ENCODE measurements around the gene LRRN2. TPM values are rescaled to one million over a fixed set of nuclear protein-coding genes. Genes with fewer than 3 reads are reported as not detected.

The LRRN2 gene
- total RNA-seq, 1 experiment from 2014 or later, result 2.0 TPM

GRCh38 chr1:204641455-204641854 lies 44.1 kb downstream of the LRRN2 start:
- Histone ChIP-seq H3K27ac (ENCODE audit: low read length) (no peak overlapping the region), H3K4me3 (ENCODE audit: low read depth in 2 of 2, low read length in 2 of 2) (no peak overlapping the region), H3K9me3 (ENCODE audit: control insufficient read depth, insufficient read depth, low read depth, low read length) (no peaks in the 10 kb centered on the region), H3K4me1 (ENCODE audit: control insufficient read depth, insufficient read depth, low read length) (no peaks in the 10 kb centered on the region), H3K36me3 (ENCODE audit: control insufficient read depth, insufficient read depth, low read length) (no peaks in the 10 kb centered on the region), H3K27me3 (ENCODE audit: control insufficient read depth, insufficient read depth, low read length) (no peaks in the 10 kb centered on the region)
- ChIA-PET CTCF (no interaction called here), POLR2A (interaction anchor here (0.5 kb wide), 1 partner anchor 114 kb away, joined by 5 read pairs; no protein-coding TSS in a partner anchor)
- intact Hi-C loops (cut with micrococcal nuclease; ENCODE audit: unreplicated experiment) (no loop called here), in situ Hi-C loops (cut with HindIII; ENCODE audit: low pct_unique_long_range_greater_than_20kb, low sequenced_read_pairs) (no loop called here)
- no peak for DNase-seq (ENCODE audit: low read depth, low spot score)
- no TSS peak for BruUV-seq (replicated peaks)
- no peak for ATAC-seq
- TF ChIP-seq TCF7L2 (IDR thresholded peaks at IDR 0.05; ENCODE audit: low read depth, low read length) (no peak), CTCF (IDR thresholded peaks at IDR 0.05) (no peak), REST (IDR thresholded peaks at IDR 0.05; ENCODE audit: insufficient read depth in 1 of 2, low read depth in 2 of 2, low read length in 1 of 2) (no peak), SIN3A (IDR thresholded peaks at IDR 0.05; ENCODE audit: borderline replicate concordance, insufficient read depth, low read depth, low read length) (no peak), POLR2AphosphoS5 (IDR thresholded peaks at IDR 0.05; ENCODE audit: low read depth, low read length) (no peak)

- no peak overlapping the region for H3K4me3 ChIP-seq (ENCODE audit: low read depth in 2 of 2, low read length in 2 of 2)
- in situ Hi-C loops (cut with HindIII; ENCODE audit: low pct_unique_long_range_greater_than_20kb, low sequenced_read_pairs), result no loop called here
- ChIA-PET CTCF (no interaction called here), POLR2A (no interaction called here)
- no peak overlapping the region for H3K27ac ChIP-seq (ENCODE audit: low read length)
- no peaks in the 10 kb centered on the region for H3K9me3 ChIP-seq (ENCODE audit: control insufficient read depth, insufficient read depth, low read depth, low read length)
- TF ChIP-seq SIN3A (IDR thresholded peaks at IDR 0.05; ENCODE audit: borderline replicate concordance, insufficient read depth, low read depth, low read length), result no peak
- no peaks in the 10 kb centered on the region for H3K27me3 ChIP-seq (ENCODE audit: control insufficient read depth, insufficient read depth, low read length)
- no peak for DNase-seq (ENCODE audit: low read depth, low spot score)
- H3K36me3 ChIP-seq (ENCODE audit: control insufficient read depth, insufficient read depth, low read length), result no peaks in the 10 kb centered on the region
- ATAC-seq, result no peak
- no peaks in the 10 kb centered on the region for H3K4me1 ChIP-seq (ENCODE audit: control insufficient read depth, insufficient read depth, low read length)
- no TSS peak for BruUV-seq (replicated peaks)
- intact Hi-C loops (cut with micrococcal nuclease; ENCODE audit: unreplicated experiment), result no loop called here
These were observed 45.0 kb downstream of the LRRN2 start for GRCh38 chr1:204640578-204640977.

- in situ Hi-C loops (cut with HindIII; ENCODE audit: low pct_unique_long_range_greater_than_20kb, low sequenced_read_pairs) (no loop called here), intact Hi-C loops (cut with micrococcal nuclease; ENCODE audit: unreplicated experiment) (no loop called here)
- Histone ChIP-seq H3K36me3 (ENCODE audit: control insufficient read depth, insufficient read depth, low read length) (no peaks in the 10 kb centered on the region), H3K27ac (ENCODE audit: low read length) (no peak overlapping the region), H3K9me3 (ENCODE audit: control insufficient read depth, insufficient read depth, low read depth, low read length) (no peaks in the 10 kb centered on the region), H3K27me3 (ENCODE audit: control insufficient read depth, insufficient read depth, low read length) (no peaks in the 10 kb centered on the region), H3K4me3 (ENCODE audit: low read depth in 2 of 2, low read length in 2 of 2) (no peak overlapping the region), H3K4me1 (ENCODE audit: control insufficient read depth, insufficient read depth, low read length) (no peaks in the 10 kb centered on the region)
- CTCF ChIA-PET, result no interaction called here
- TF ChIP-seq SIN3A (IDR thresholded peaks at IDR 0.05; ENCODE audit: borderline replicate concordance, insufficient read depth, low read depth, low read length), result no peak
- no peak for TF ChIP-seq TCF7L2 (IDR thresholded peaks at IDR 0.05; ENCODE audit: low read depth, low read length)
- no peak for TF ChIP-seq REST (IDR thresholded peaks at IDR 0.05; ENCODE audit: insufficient read depth in 1 of 2, low read depth in 2 of 2, low read length in 1 of 2)
- TF ChIP-seq CTCF (IDR thresholded peaks at IDR 0.05), result no peak
- no peak for TF ChIP-seq POLR2AphosphoS5 (IDR thresholded peaks at IDR 0.05; ENCODE audit: low read depth, low read length)
- ATAC-seq (no peak), DNase-seq (ENCODE audit: low read depth, low spot score) (no peak)
- POLR2A ChIA-PET, result no interaction called here
- no TSS peak for BruUV-seq (replicated peaks)
These were observed 51.2 kb downstream of the LRRN2 start for GRCh38 chr1:204634260-204634910.
